Activated naive CD8-positive, alpha-beta T cell treated with anti-CD3 and anti-CD28 coated beads for 36 hours (primary cell): ENCODE measurements around the gene IRF2BP1. TPM values are rescaled to one million over a fixed set of nuclear protein-coding genes. Genes with fewer than 3 reads are reported as not detected.

Source experiments
- DNase-seq: peaks from one replicate; pipeline ENCODE4 v3.0.0; 2021
- H3K27ac Mint-ChIP-seq: one replicate; pipeline ENCODE4 v1.8.0; 2022; ENCODE audit warnings: mild to moderate bottlenecking, moderate library complexity, mixed read lengths
- H3K27me3 Mint-ChIP-seq: one replicate; pipeline ENCODE4 v1.8.0; 2022; ENCODE audit warnings: mild to moderate bottlenecking, mixed read lengths
- H3K36me3 Mint-ChIP-seq: one replicate; pipeline ENCODE4 v1.8.0; 2021; ENCODE audit warnings: mild to moderate bottlenecking, mixed read lengths
- H3K4me1 Mint-ChIP-seq: one replicate; pipeline ENCODE4 v1.8.0; 2021; ENCODE audit warnings: mixed read lengths
- H3K4me3 Mint-ChIP-seq: one replicate; pipeline ENCODE4 v1.8.0; 2022; ENCODE audit warnings: mild to moderate bottlenecking, moderate library complexity, mixed read lengths
- H3K9me3 Mint-ChIP-seq: one replicate; pipeline ENCODE4 v1.8.0; 2022; ENCODE audit warnings: mixed read lengths
- total RNA-seq, 2 experiments: library from RNA; stranded (reverse); gene quantifications; one replicate each; pipeline ENCODE4 v1.2.3, GENCODE V29; 2021

Gene IRF2BP1
- total RNA-seq, 2 experiments from 2014 or later: 18.5 to 19.5 TPM

DNA sequence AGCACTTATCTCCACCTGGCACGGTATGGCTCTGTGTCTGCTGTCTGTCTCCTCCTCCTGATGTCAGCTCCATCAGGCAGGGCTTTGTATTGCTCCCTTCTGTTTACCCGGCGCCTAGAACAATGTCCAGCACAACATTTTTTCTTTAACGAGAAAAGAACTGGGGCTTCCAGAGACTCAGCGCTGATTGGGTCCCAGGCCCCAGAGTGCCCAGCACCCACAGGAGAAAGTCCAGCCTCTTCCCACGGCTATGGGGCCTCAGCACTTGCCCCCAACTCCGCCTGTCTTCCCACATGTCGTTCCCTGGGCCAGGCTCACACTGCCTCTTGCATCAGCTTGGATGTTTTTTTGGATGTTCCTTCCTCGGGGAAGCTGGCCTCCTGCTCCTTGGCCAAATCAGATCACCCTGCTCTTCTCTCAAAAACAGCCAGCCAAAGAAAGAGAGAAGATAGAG, 9.6 kb upstream of the IRF2BP1 start:
- no peaks in the 10 kb centered on the region for H3K9me3 Mint-ChIP-seq
- H3K4me1 Mint-ChIP-seq: peaks cover 5% of the 10 kb centered on the region
- no peak for DNase-seq
- no peak overlapping the region for H3K4me3 Mint-ChIP-seq
- H3K27ac Mint-ChIP-seq: peak overlapping the region; percentile 35
- H3K27me3 Mint-ChIP-seq: no peaks in the 10 kb centered on the region
- H3K36me3 Mint-ChIP-seq: peaks cover 7% of the 10 kb centered on the region

DNA sequence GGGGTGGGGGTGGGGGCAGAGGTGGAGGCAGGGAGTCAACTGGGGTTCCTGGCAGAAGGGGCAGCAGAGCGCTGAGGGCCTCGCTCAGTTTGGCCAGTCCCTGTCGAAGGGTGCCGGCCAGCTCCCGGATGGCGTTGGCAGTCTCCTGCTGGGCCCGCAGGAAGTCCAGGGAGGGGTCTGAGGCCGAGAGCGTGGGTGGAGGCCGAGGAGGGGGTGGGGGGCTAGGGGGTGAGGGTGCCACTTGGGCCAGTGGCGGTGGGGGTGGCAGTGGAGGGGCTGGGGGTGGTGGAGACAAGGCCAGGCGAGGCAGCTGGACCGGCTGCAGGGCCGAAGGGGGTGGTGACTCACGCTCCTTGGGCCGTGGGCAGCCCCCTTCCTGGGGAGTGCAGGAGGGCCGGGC, 4.9 kb upstream of the IRF2BP1 start:
- DNase-seq: no peak
- Mint-ChIP-seq H3K27me3 (no peaks in the 10 kb centered on the region), H3K9me3 (no peaks in the 10 kb centered on the region), H3K36me3 (peaks cover 6% of the 10 kb centered on the region), H3K4me1 (peaks cover 6% of the 10 kb centered on the region), H3K27ac (no peak overlapping the region), H3K4me3 (no peak overlapping the region)

DNA sequence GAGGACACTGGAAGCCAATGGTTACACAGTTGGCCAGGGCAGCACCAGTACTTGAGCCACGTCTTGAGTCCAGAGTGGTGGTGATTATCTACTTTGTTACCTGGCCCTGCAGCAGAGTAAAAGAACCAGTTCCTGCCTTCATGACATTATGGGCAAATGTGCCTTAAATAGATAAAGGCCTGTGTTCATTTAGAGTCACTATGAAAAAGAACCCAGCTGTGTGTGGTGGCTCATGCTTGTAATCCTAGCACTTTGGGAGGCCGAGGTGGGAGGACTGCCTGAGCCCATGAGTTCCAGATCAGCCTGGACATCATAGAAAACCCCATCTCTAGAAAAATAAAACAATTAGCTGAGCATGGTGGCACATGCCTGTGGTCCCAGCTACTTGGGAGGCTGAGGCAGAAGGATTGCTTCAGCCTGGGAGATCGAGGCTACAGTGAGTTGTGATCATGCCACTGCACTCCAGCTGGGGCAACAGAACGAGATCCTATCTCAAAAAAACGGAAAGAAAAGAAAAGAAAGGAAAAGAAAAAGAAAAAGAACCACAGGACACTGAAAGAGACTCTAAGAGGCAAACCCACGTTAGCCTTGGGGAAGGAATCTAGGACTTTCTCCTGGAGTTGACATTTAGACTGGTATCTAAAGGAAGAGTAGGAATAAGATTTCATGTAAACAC, 3.4 kb upstream of the IRF2BP1 start:
- peaks cover 6% of the 10 kb centered on the region for H3K4me1 Mint-ChIP-seq
- no peaks in the 10 kb centered on the region for H3K27me3 Mint-ChIP-seq

DNA sequence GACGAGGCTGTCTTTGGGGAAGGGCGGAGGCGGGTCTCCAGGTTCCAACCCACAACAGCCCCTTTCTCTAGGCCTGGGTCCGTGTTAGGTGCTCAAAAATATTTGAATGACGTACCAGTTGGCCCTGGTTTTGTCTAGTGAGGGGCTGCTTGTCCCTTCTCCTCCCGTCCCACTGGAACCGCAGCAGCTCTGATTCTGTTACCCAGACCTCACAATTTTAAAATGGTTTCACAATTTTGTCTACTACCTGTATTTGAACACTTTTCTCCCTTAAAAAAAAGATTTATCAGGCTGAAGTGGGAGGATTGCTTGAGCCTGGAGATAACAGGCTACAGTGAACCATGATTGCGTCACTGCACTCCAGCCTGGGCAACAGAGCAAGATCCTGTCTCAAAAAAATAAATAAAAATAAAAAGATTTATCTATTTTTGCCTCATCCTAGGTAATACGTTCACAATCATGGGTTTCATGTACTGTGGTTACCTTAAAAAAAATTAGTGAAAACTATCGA, 1.3 kb upstream of the IRF2BP1 start:
- no peak for DNase-seq
- Mint-ChIP-seq H3K27me3 (no peaks in the 10 kb centered on the region), H3K4me1 (peaks cover 12% of the 10 kb centered on the region), H3K4me3 (peak overlapping the region; percentile 91), H3K9me3 (no peaks in the 10 kb centered on the region), H3K27ac (peak overlapping the region; percentile 93), H3K36me3 (peaks cover 3% of the 10 kb centered on the region)

More for the DNA sequence above, 3.4 kb upstream of the IRF2BP1 start:
- Mint-ChIP-seq H3K36me3 (no peaks in the 10 kb centered on the region), H3K9me3 (no peaks in the 10 kb centered on the region), H3K4me3 (no peak overlapping the region), H3K27ac (no peak overlapping the region)
- DNase-seq: no peak

DNA sequence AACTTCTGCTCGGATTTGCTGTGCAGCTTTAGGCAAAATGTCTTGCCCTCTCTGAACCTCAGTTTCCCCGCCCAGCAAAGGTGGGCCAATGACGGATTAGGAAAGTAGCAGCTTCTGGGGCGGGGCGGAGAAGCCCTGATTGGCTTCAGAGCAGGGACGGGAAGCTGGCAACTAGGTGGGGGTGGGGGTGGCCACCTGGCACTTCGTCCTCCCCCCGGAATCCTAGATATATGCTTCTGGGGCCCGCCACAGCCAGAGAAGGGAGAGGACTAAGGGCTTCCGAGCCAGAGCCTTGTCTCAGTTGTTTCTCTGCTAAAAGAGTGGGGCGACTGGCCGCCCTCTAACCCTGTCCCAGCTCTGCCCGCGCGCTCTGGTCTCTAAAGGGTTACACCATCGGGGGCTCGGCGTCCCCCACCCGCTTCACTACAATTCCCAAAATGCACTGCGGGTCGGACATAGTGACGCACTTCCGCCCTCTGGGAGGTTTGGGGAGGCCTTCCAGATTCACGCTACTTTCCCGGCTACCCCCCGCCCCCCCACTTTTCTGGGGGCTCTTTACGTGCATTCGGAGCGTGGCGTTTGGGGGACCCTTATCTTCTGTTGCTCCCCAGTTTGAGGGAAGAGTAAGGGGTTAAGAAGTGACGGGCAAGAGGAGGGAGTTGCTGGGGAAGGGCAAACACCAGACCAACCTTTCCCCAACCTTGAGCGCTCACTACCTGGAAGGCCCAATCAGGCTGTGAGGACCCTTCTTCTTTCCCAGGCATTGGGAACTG, 672 bp upstream of the IRF2BP1 start:
- Mint-ChIP-seq H3K4me3 (peak overlapping the region; percentile 91), H3K4me1 (peaks cover 16% of the 10 kb centered on the region), H3K36me3 (peaks cover 3% of the 10 kb centered on the region), H3K27me3 (no peaks in the 10 kb centered on the region), H3K27ac (peak overlapping the region; percentile 93), H3K9me3 (no peaks in the 10 kb centered on the region)
- peak; percentile 89 for DNase-seq

DNA sequence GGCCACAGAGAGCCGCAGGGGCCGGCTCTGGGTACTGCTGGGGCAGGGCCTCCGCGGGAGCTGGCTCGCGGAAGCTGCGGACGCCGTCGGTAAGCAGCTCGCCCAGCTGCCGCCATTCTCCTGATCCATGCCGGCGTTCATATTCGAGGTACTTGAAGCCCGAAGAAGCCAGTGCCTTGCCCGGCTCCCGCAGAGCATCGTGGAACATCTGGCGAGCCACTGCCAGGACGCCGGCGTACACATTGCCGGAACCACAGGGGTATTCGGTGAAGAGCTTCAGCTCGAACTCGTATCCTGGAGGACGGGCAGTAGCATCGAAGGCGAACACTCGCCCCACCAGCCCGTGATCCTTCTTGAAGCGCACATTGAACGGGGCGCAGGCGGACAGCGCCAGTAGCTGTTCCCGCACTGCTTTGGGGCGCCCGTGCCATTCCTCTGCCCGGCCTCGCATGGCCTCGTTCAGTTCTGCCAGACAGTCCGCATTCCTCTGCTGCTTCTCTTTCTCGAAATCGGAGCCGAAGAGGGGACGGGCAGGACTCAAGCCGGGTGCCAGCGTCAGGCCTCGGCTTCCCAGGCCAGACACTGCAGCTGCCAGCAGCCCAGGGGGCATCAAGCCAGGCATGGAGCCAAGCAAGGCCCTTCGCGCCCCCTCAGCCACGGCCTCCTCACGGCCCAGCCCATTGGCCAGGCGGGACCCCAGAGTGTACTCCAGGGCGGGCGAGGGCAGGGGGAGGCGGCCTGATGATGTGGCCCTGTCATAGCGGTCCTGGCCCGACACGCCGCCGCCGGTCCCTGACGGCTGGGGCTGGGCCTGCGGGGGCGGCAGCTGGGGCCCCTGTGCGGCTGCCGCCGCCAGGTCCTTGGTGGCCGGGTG, 1.0 kb downstream of the IRF2BP1 start:
- Mint-ChIP-seq H3K4me1 (peaks cover 21% of the 10 kb centered on the region), H3K27ac (no peak overlapping the region), H3K27me3 (no peaks in the 10 kb centered on the region), H3K4me3 (peak overlapping the region; percentile 71), H3K36me3 (peaks cover 3% of the 10 kb centered on the region), H3K9me3 (no peaks in the 10 kb centered on the region)
- DNase-seq: peak; percentile 72

DNA sequence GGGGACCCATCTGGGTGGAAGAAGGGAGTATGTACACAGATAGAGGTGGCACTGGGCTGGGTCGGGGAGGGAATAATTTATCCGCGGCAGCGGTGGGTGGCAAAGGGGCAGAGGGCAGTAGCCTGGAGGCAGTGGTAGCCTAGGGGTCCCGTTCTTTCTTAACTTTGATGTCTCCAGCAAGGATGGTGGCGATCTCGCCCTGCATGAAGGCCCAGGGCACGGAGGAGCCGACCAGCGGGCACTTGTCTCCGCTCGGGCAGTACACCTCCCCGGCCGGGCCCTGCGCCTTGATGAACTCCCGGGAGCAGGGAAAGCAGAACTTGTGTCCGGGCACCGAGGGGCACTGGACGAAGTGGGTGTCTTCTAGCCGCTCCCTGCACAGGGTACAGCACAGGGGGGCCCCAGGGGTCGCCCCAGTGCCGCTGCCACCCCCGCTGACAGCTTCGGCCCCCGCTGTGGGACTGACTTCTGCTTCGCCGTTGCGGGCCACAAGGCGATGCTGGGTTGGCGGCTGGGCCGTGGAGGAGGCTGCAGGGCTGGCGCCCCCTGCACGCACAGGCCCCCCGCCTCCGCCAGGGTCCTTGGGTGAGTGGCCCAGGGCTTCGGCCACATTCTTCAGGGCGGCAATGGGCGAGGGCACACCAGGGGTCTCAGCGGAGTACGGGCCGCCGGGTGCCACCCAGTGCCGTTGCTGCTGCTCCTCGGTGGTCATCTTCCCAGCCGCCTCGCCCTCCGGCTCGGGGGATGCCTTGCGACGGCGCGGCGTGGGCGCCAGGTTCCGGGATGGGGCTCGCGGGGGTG, 1.9 kb downstream of the IRF2BP1 start:
- Mint-ChIP-seq H3K4me3 (peak overlapping the region; percentile 78), H3K27me3 (no peaks in the 10 kb centered on the region), H3K36me3 (peaks cover 3% of the 10 kb centered on the region), H3K9me3 (no peaks in the 10 kb centered on the region), H3K4me1 (peaks cover 21% of the 10 kb centered on the region), H3K27ac (no peak overlapping the region)
- no peak for DNase-seq

DNA sequence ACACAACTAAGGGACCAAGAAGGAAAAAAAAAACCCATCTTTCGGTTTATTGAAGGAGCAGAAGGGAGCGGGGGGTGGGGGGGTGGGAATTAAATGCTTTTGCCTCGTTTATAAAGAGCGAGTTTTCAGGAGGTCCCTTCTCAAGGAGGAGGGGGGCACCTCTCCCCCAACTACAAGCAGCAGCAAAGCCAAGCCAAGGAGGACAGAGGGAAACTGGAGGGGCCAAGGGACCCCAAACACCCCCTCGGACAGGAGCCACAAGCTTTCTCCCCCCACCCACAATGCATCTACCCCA, 2.4 kb downstream of the IRF2BP1 start:
- Mint-ChIP-seq H3K9me3 (no peaks in the 10 kb centered on the region), H3K27ac (peak overlapping the region; percentile 49), H3K27me3 (no peaks in the 10 kb centered on the region), H3K4me1 (peaks cover 21% of the 10 kb centered on the region), H3K4me3 (peak overlapping the region; percentile 78), H3K36me3 (peaks cover 3% of the 10 kb centered on the region)
- no peak for DNase-seq

DNA sequence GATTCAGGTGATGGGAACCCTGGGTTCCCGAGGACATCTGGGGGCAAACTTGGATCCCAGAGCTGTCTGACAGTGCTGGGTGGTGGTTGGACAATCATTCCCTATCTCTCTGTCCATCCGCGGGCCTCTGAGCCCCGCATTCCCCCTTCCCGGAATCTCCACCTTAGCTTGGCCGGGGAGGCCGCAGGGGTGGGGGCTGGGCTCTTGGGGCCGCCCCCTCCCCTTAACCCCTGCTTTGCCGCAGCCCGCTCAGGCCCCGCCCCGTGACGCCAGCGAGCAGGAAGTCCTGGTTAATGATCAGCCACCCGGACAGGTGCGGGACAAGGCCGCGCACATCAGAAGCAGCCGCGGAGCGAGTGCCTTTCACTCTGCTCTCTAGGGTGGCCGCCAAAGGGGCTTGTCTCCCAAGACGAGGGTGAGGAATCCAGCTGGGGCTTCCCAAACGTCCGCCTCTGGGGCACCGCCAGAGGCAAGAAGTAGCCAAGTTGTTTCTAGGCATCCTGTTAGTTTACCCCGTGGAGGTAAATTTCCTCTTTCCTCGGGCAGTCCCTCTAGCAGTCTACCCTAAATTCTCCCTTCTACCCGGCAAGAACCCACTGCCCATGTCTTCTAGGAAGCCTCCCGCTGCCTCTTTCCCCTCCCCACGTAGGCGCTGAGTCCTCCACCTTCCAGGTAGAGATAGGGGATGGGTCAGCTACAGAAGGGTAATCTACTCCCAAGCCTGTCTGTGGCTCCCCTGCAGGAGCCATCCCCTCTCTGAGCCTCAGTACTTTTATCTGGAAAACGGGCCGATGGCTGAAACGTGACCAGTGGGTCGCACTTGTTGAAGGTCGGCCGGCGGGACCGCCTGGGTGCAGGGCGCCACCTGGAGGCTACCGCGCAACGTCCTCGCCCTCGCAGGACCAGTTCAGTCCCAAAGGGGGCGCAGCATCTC, 3.0 kb downstream of the IRF2BP1 start:
- Mint-ChIP-seq H3K4me1 (peaks cover 21% of the 10 kb centered on the region), H3K9me3 (no peaks in the 10 kb centered on the region), H3K36me3 (peaks cover 3% of the 10 kb centered on the region), H3K27me3 (peaks cover 2% of the 10 kb centered on the region), H3K4me3 (peak overlapping the region; percentile 78), H3K27ac (peak overlapping the region; percentile 49)
- peak; percentile 85 for DNase-seq

DNA sequence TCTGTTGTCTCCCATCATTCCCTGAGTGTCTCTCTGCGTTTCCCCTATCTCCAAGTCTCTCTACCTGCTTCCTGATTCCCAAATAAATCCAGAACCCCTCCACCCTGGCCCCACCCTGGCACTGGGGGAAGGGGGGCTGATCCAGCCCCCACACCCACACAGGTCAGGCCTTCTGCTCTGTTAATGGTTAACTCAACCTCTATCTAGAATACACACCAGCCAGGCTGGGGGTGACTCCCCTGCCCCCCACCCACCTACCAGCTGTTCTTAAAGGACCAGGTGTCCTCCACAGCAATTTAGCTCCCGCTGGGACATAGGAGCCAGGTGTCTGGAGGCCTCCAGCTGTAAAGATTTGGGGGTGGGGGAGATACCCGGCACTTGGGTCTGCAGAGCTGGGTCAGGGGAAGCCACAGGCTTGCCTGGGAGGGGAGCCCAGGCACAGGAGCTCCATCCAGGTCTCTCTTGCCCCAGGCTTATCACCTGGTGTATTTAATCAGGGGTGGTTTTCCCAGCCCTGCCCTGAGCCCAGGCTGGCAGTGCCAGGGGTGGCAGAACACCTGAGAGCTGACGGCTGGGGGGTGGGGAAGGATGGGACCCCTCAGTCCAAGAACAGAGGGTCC, 3.9 kb downstream of the IRF2BP1 start:
- Mint-ChIP-seq H3K9me3 (no peaks in the 10 kb centered on the region), H3K27me3 (peaks cover 8% of the 10 kb centered on the region), H3K4me3 (peak overlapping the region; percentile 2), H3K4me1 (peaks cover 24% of the 10 kb centered on the region), H3K27ac (no peak overlapping the region), H3K36me3 (peaks cover 3% of the 10 kb centered on the region)
- DNase-seq: no peak

DNA sequence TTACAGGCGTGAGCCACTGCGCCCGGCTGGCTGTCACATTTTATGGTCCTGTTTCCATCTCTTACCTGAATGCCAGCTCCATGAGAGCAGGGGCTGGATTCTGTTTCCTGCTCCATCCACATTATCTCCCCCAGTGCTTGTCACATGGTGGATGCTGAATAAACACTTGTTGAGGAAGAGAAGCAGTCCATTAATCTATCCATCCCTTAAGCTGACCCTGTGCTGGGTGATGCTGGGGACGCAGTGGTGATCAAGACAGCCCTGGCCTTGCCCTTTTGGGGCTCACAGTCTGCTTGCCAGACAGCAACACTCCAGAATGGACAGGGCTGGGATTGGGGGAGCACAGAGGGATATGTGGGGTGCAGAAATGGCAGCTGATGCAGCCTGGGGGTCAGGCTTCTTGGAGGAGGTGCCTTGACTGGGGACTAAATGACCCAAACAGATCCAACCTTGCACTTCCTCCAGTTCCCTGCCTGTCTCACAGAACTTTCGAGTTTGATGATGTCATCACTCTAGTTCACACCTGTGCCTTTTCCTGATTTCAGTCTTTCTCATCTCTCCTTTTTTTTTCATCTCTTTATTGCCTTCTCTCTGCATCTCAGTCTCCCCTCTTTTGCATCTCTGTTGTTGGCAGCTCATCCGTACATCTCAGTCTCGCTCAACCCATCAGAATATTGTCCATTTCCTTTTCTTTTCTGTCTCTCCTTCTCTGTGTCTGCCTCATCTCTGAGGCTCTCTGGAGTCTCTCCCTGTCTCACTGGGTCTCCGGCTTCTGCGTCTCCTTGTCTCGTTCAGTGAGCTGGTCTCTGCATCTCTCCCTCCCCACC, 4.6 kb downstream of the IRF2BP1 start:
- Mint-ChIP-seq H3K27me3 (peaks cover 10% of the 10 kb centered on the region), H3K36me3 (peaks cover 3% of the 10 kb centered on the region), H3K4me1 (peaks cover 25% of the 10 kb centered on the region), H3K4me3 (peak overlapping the region; percentile 2), H3K9me3 (no peaks in the 10 kb centered on the region), H3K27ac (no peak overlapping the region)
- no peak for DNase-seq

DNA sequence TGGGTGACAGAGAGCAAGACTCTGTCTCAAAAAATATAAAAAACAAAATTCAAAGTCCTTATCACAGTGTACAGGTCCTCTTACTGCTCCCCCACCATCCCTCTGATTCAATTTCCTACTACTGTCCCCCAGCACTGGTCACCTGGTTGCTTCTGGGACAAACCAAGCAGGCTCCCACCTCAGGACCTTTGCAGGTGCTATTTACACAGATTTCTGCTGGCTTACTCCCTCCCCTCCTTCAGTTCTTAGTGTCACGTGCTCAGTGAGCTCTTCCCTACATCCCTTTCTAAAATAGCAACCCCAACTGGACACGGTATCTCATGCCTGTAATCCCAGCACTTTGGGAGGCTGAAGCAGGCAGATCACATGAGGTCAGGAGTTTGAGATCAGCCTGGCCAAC, 6.0 kb downstream of the IRF2BP1 start:
- peaks cover 23% of the 10 kb centered on the region for H3K27me3 Mint-ChIP-seq
- no peak overlapping the region for H3K27ac Mint-ChIP-seq
- no peak overlapping the region for H3K4me3 Mint-ChIP-seq
- DNase-seq: no peak
- H3K36me3 Mint-ChIP-seq: peaks cover 3% of the 10 kb centered on the region
- no peaks in the 10 kb centered on the region for H3K9me3 Mint-ChIP-seq
- peaks cover 29% of the 10 kb centered on the region for H3K4me1 Mint-ChIP-seq
